Kidney (tissue), 22 donors: Measurements from ENCODE around the gene DNAAF6. TPM values are rescaled to one million over a fixed set of nuclear protein-coding genes. Genes with fewer than 3 reads are reported as not detected.
"Not testable (repeated sequence)": the region's sequence is repeated elsewhere in the genome, so short reads cannot be mapped to it uniquely, and the experiment has no call there.

Source experiments
- DNase-seq, 5 donors: peaks; one replicate each; pipeline ENCODE4 v3.0.0-alpha.2; 2013 to 2020
- FAIRE-seq: peaks from 2 replicates; lab custom pipeline; 2012; peaks lifted over from hg19 to GRCh38; lab: Jason Lieb, UNC
- H3K27ac ChIP-seq, 2 donors: one replicate each; pipeline ENCODE4 v1.7.0; 2013; ENCODE audit warnings: low read depth in 2 of 2, low read length in 2 of 2, inconsistent platforms in 1 of 2
- H3K27me3 ChIP-seq: one replicate; pipeline ENCODE4 v1.7.1; 2013; ENCODE audit warnings: low read length, inconsistent platforms; ENCODE audit not compliant: control insufficient read depth, insufficient read depth
- H3K36me3 ChIP-seq, 3 donors: one replicate each; pipeline versions ENCODE4 v1.7.0 to v1.7.1; 2013; ENCODE audit warnings: low read length in 3 of 3, control low read depth in 1 of 3, inconsistent platforms in 1 of 3; ENCODE audit not compliant: insufficient read depth in 3 of 3, control insufficient read depth in 2 of 3
- H3K4me1 ChIP-seq, 3 donors: one replicate each; pipeline versions ENCODE4 v1.7.0 to v1.7.1; 2013; ENCODE audit warnings: low read length in 3 of 3, inconsistent platforms in 1 of 3, low read depth in 1 of 3; ENCODE audit not compliant: control insufficient read depth in 2 of 3, insufficient read depth in 2 of 3
- H3K4me3 ChIP-seq, 3 donors: one replicate each; pipeline versions ENCODE4 v1.7.0 to v1.8.1; 2013; ENCODE audit warnings: low read length in 3 of 3, control low read depth in 1 of 3, inconsistent platforms in 1 of 3
- H3K9ac ChIP-seq, 3 donors: one replicate each; pipeline versions ENCODE4 v1.7.0 to v1.7.1; 2013; ENCODE audit warnings: low read length in 3 of 3, control low read depth in 1 of 3, inconsistent platforms in 1 of 3
- H3K9me3 ChIP-seq, 3 donors: one replicate each; pipeline versions ENCODE4 v1.7.0 to v1.7.1; 2013; ENCODE audit warnings: low read length in 3 of 3, control low read depth in 1 of 3, inconsistent platforms in 1 of 3; ENCODE audit not compliant: control insufficient read depth in 2 of 3, insufficient read depth in 1 of 3
- CTCF ChIP-seq: IDR thresholded peaks from 3 replicates; pipeline ENCODE4 v1.5.1; 2012; ENCODE audit warnings: mild to moderate bottlenecking, moderate library complexity, borderline replicate concordance; ENCODE audit not compliant: insufficient read depth; ENCODE audit errors: extremely low read depth
- intact Hi-C: fragments of 100-400 bp; cut with DNase I; formaldehyde crosslinking; loops from one replicate; pipeline ENCODE4 v1.11.1; 2022
- long read RNA-seq, 10 donors: library from polyadenylated mRNA in 1 of 10; unstranded in 1 of 10; transcript quantifications; one replicate each; pipeline ENCODE4 v2.0.0 and lab custom pipeline, GENCODE V29; 2021 to 2026
- polyA plus RNA-seq: library from polyadenylated mRNA; stranded (reverse); fragments of 350-450 nt; fragmentation: Illumina TruSeq; extraction: RNeasy Lipid Tissue Mini Kit (QIAGEN cat#74804); gene quantifications from one replicate; pipeline ENCODE4 v1.2.3, GENCODE V29; 2014; ENCODE audit warnings: low read depth, low replicate concordance; ENCODE audit not compliant: insufficient read depth
- total RNA-seq: library from RNA; stranded (reverse); fragmentation: NEBNext Ultra II Directional; extraction: Animal tissue kit (Norgen Biotek cat#: 25700); gene quantifications from one replicate; pipeline ENCODE4 v1.2.1, GENCODE V29; 2021
- donor health status: control.
- donor health status: control.
- donor health status: control.
- donor health status: control.
- donor health status: control.
- donor health status: DM: yes; HTN: yes; CAD: no.
- donor health status: Normal renal cell carcinoma (clear cell type).

The DNAAF6 gene
- total RNA-seq, result not detected
- polyA plus RNA-seq, result not detected
- long read RNA-seq, donor 1, result 0 reads
- long read RNA-seq, donor 2, result 0 reads
- long read RNA-seq, donor 3, result 0 reads
- long read RNA-seq, donor 4, result 0 reads
- long read RNA-seq, donor 5, result 0 reads
- long read RNA-seq, donor 6, result 0 reads
- long read RNA-seq, donor 7, result 0 reads
- long read RNA-seq, donor 8, result 0 reads
- long read RNA-seq, donor 9, result 0 reads
- long read RNA-seq, donor 10, result 0 reads

GRCh38 chrX:107205770-107206696 is at the start of gene DNAAF6, which contains the start of gene NUP62CL:
Gene DNAAF6, plus strand, starts transcription at chrX:107206611. Its CDS starts 6,265 bp downstream, at chrX:107212876.
Gene NUP62CL, minus strand, starts transcription at chrX:107206433. Its CDS starts 31,287 bp downstream, at chrX:107175146.
- H3K4me1 ChIP-seq, result no peaks in the 10 kb centered on the region
- TF ChIP-seq CTCF, result no peak
- H3K4me3 ChIP-seq, result peak within 1 kb of the TSS; percentile 61 to 78 (median 77)
- H3K27ac ChIP-seq, result no peak within 1 kb of the TSS
- no peaks in the 10 kb centered on the region for H3K27me3 ChIP-seq
- H3K9ac ChIP-seq, result peak within 1 kb of the TSS in 2 of 3 donors; percentile 11 to 51
- FAIRE-seq (peak; percentile 74), DNase-seq (peak; percentile 86 to 90 (median 88))
- H3K36me3 ChIP-seq, result no peaks in the 10 kb centered on the region
- intact Hi-C loops, result no loop called here
- H3K9me3 ChIP-seq, result no peaks in the 10 kb centered on the region

GRCh38 chrX:107157618-107158017 is 48.8 kb upstream of the DNAAF6 start:
- H3K27me3 ChIP-seq, intact Hi-C loops, H3K27ac ChIP-seq, H3K4me1 ChIP-seq, FAIRE-seq, H3K9me3 ChIP-seq, H3K36me3 ChIP-seq, H3K9ac ChIP-seq, DNase-seq, H3K4me3 ChIP-seq: not testable (repeated sequence)

GRCh38 chrX:107167163-107167921 is 39.1 kb upstream of the DNAAF6 start:
- peak; percentile 73 for FAIRE-seq
- no peak overlapping the region for H3K9ac ChIP-seq
- no peak overlapping the region for H3K4me3 ChIP-seq
- H3K27ac ChIP-seq, result no peak overlapping the region
- TF ChIP-seq CTCF, result no peak
- intact Hi-C loops, result no loop called here
- no peaks in the 10 kb centered on the region for H3K36me3 ChIP-seq
- H3K27me3 ChIP-seq, result no peaks in the 10 kb centered on the region
- no peaks in the 10 kb centered on the region for H3K4me1 ChIP-seq
- no peak for DNase-seq
- no peaks in the 10 kb centered on the region for H3K9me3 ChIP-seq
